ENCODE data around the gene WEE1. TPM values are rescaled to one million over a fixed set of nuclear protein-coding genes. Genes with fewer than 3 reads are reported as not detected.
A peak's percentile ranks its signal among the peaks of the same experiment; 100 is the strongest.
"Not testable (repeated sequence)": the region's sequence is repeated elsewhere in the genome, so short reads cannot be mapped to it uniquely, and the experiment has no call there.

The WEE1 gene
- total and polyA plus RNA-seq, 5 donors = 30.0 to 85.0 (median 53.5) TPM

- 94% methylated on average over 9 of the region's 9 CpGs for WGBS
- no peaks in the 10 kb centered on the region for H3K9me3 ChIP-seq (ENCODE audit: control insufficient read depth, low read length)
- peaks cover 3% of the 10 kb centered on the region for H3K4me1 ChIP-seq (ENCODE audit: control insufficient read depth, insufficient read depth, low read length)
- ATAC-seq = no peak
- H3K27ac ChIP-seq (ENCODE audit: low read length) = no peak overlapping the region
- DNase-seq = no peak
- intact Hi-C loops (cut with DNase I) = loop anchor here in 1 of 4 donors (10.0 kb wide), 1 partner anchor 82 kb away; no protein-coding TSS in a partner anchor
- H3K27me3 ChIP-seq (ENCODE audit: control insufficient read depth, insufficient read depth) = no peaks in the 10 kb centered on the region
- H3K4me3 ChIP-seq (ENCODE audit: low read length) = no peak overlapping the region
Observed at GRCh38 chr11:9533058-9533457, 40.4 kb upstream of the WEE1 start.

GRCh38 chr11:9533736-9534473 lies 39.6 kb upstream of the WEE1 start:
- H3K27ac ChIP-seq (ENCODE audit: low read length) = no peak overlapping the region
- WGBS = 75% methylated on average over 5 of the region's 5 CpGs
- intact Hi-C loops (cut with DNase I) = loop anchor here in 1 of 4 donors (10.0 kb wide), 1 partner anchor 81 kb away; no protein-coding TSS in a partner anchor
- no peak for DNase-seq
- no peak overlapping the region for H3K4me3 ChIP-seq (ENCODE audit: low read length)
- no peaks in the 10 kb centered on the region for H3K9me3 ChIP-seq (ENCODE audit: control insufficient read depth, low read length)
- no peak for ATAC-seq
- H3K4me1 ChIP-seq (ENCODE audit: control insufficient read depth, insufficient read depth, low read length) = peaks cover 3% of the 10 kb centered on the region
- H3K27me3 ChIP-seq (ENCODE audit: control insufficient read depth, insufficient read depth) = no peaks in the 10 kb centered on the region

- Histone ChIP-seq H3K4me1 (ENCODE audit: control insufficient read depth, insufficient read depth, low read length) (peaks cover 1% of the 10 kb centered on the region), H3K27ac (ENCODE audit: low read length) (no peak overlapping the region), H3K4me3 (ENCODE audit: low read length) (no peak overlapping the region), H3K27me3 (ENCODE audit: control insufficient read depth, insufficient read depth) (no peaks in the 10 kb centered on the region), H3K9me3 (ENCODE audit: control insufficient read depth, low read length) (no peaks in the 10 kb centered on the region)
- WGBS = 67% methylated on average over 6 of the region's 6 CpGs
- ATAC-seq (peak; percentile 55 to 76), DNase-seq (peak; percentile 84 to 90 (median 90))
- intact Hi-C loops (cut with DNase I) = loop anchor here in 1 of 4 donors (10.0 kb wide), 1 partner anchor 80 kb away; no protein-coding TSS in a partner anchor
Observed at GRCh38 chr11:9535189-9535781, 38.2 kb upstream of the WEE1 start.

GRCh38 chr11:9538548-9538947 lies 34.9 kb upstream of the WEE1 start:
- Histone ChIP-seq H3K4me1 (ENCODE audit: control insufficient read depth, insufficient read depth, low read length) (no peaks in the 10 kb centered on the region), H3K27ac (ENCODE audit: low read length) (no peak overlapping the region), H3K27me3 (ENCODE audit: control insufficient read depth, insufficient read depth) (no peaks in the 10 kb centered on the region), H3K4me3 (ENCODE audit: low read length) (no peak overlapping the region), H3K9me3 (ENCODE audit: control insufficient read depth, low read length) (no peaks in the 10 kb centered on the region)
- DNase-seq (no peak), ATAC-seq (no peak)
- 88% methylated on average over 2 of the region's 2 CpGs for WGBS
- intact Hi-C loops (cut with DNase I) = loop anchor here in 1 of 4 donors (10.0 kb wide), 1 partner anchor 76 kb away; no protein-coding TSS in a partner anchor

- intact Hi-C loops (cut with DNase I); H3K4me1 ChIP-seq (ENCODE audit: control insufficient read depth, insufficient read depth, low read length); H3K9me3 ChIP-seq (ENCODE audit: control insufficient read depth, low read length); DNase-seq; H3K27me3 ChIP-seq (ENCODE audit: control insufficient read depth, insufficient read depth); ATAC-seq; H3K4me3 ChIP-seq (ENCODE audit: low read length); H3K27ac ChIP-seq (ENCODE audit: low read length): not testable (repeated sequence)
- WGBS = 94% methylated on average over 5 of the region's 5 CpGs
Observed at GRCh38 chr11:9549216-9549615, 24.3 kb upstream of the WEE1 start.

- H3K4me3 ChIP-seq (ENCODE audit: low read length) = no peak overlapping the region
- no peak for DNase-seq
- H3K27ac ChIP-seq (ENCODE audit: low read length) = no peak overlapping the region
- WGBS = 67% methylated on average over 8 of the region's 8 CpGs
- H3K27me3 ChIP-seq (ENCODE audit: control insufficient read depth, insufficient read depth) = no peaks in the 10 kb centered on the region
- H3K9me3 ChIP-seq (ENCODE audit: control insufficient read depth, low read length) = no peaks in the 10 kb centered on the region
- H3K4me1 ChIP-seq (ENCODE audit: control insufficient read depth, insufficient read depth, low read length) = no peaks in the 10 kb centered on the region
- ATAC-seq = peak; percentile 31 to 72
- intact Hi-C loops (cut with DNase I) = no loop called here
Observed at GRCh38 chr11:9550191-9550628, 23.3 kb upstream of the WEE1 start.

- DNase-seq (no peak), ATAC-seq (no peak)
- Histone ChIP-seq H3K27ac (ENCODE audit: low read length) (no peak overlapping the region), H3K9me3 (ENCODE audit: control insufficient read depth, low read length) (no peaks in the 10 kb centered on the region), H3K4me1 (ENCODE audit: control insufficient read depth, insufficient read depth, low read length) (peaks cover 4% of the 10 kb centered on the region), H3K4me3 (ENCODE audit: low read length) (no peak overlapping the region), H3K27me3 (ENCODE audit: control insufficient read depth, insufficient read depth) (no peaks in the 10 kb centered on the region)
- 96% methylated on average over 2 of the region's 2 CpGs for WGBS
- intact Hi-C loops (cut with DNase I) = no loop called here
Observed at GRCh38 chr11:9561279-9561982, 12.0 kb upstream of the WEE1 start.

- Histone ChIP-seq H3K4me1 (ENCODE audit: control insufficient read depth, insufficient read depth, low read length) (peaks cover 4% of the 10 kb centered on the region), H3K27ac (ENCODE audit: low read length) (no peak overlapping the region), H3K27me3 (ENCODE audit: control insufficient read depth, insufficient read depth) (no peaks in the 10 kb centered on the region), H3K4me3 (ENCODE audit: low read length) (no peak overlapping the region), H3K9me3 (ENCODE audit: control insufficient read depth, low read length) (no peaks in the 10 kb centered on the region)
- intact Hi-C loops (cut with DNase I) = no loop called here
- ATAC-seq = no peak
- DNase-seq = no peak
Observed at GRCh38 chr11:9562716-9563115, 10.8 kb upstream of the WEE1 start.

GRCh38 chr11:9563196-9563730 lies 10.2 kb upstream of the WEE1 start:
- no peaks in the 10 kb centered on the region for H3K9me3 ChIP-seq (ENCODE audit: control insufficient read depth, low read length)
- no peak overlapping the region for H3K4me3 ChIP-seq (ENCODE audit: low read length)
- intact Hi-C loops (cut with DNase I) = no loop called here
- WGBS = 83% methylated on average over 1 of the region's 1 CpG
- ATAC-seq (no peak), DNase-seq (no peak)
- H3K4me1 ChIP-seq (ENCODE audit: control insufficient read depth, insufficient read depth, low read length) = peaks cover 4% of the 10 kb centered on the region
- H3K27ac ChIP-seq (ENCODE audit: low read length) = no peak overlapping the region
- no peaks in the 10 kb centered on the region for H3K27me3 ChIP-seq (ENCODE audit: control insufficient read depth, insufficient read depth)

- DNase-seq (peak in 1 of 3 donors; percentile 55), ATAC-seq (peak; percentile 73 to 93)
- H3K4me3 ChIP-seq (ENCODE audit: low read length) = no peak overlapping the region
- peak overlapping the region; percentile 98 for H3K27ac ChIP-seq (ENCODE audit: low read length)
- H3K9me3 ChIP-seq (ENCODE audit: control insufficient read depth, low read length) = no peaks in the 10 kb centered on the region
- intact Hi-C loops (cut with DNase I) = no loop called here
- 10% methylated on average over 7 of the region's 7 CpGs for WGBS
- peaks cover 9% of the 10 kb centered on the region for H3K4me1 ChIP-seq (ENCODE audit: control insufficient read depth, insufficient read depth, low read length)
- no peaks in the 10 kb centered on the region for H3K27me3 ChIP-seq (ENCODE audit: control insufficient read depth, insufficient read depth)
Observed at GRCh38 chr11:9565822-9566560, 7.5 kb upstream of the WEE1 start.

All from right cardiac atrium (tissue), 5 donors.